Cortex of kidney (tissue), 1 donor: Measurements from ENCODE around the gene SLC25A2.

Experiments used
- DNase-seq: peaks from one replicate; lab custom pipeline; 2025; lab: John Stamatoyannopoulos, UW

SLC25A2 gene

DNA sequence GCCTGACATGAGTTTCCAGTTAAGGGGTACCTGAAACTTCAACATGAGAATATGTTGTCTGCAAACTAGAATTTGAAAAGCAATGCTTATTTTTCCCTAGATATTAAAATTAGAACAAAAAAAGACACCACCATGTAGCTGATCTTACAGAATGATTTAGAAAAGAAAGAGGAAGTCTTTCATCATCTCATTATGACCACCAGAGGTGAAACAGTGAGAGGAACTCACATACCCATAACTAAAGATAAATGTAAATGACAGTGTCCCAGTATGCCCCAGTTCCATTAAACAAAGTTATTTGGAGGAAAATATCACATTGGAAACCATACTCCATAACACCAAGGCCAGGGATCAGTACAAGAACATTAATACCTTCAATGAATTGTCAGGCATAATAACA is 9.9 kb upstream of the SLC25A2 start:
- no peak for DNase-seq

DNA sequence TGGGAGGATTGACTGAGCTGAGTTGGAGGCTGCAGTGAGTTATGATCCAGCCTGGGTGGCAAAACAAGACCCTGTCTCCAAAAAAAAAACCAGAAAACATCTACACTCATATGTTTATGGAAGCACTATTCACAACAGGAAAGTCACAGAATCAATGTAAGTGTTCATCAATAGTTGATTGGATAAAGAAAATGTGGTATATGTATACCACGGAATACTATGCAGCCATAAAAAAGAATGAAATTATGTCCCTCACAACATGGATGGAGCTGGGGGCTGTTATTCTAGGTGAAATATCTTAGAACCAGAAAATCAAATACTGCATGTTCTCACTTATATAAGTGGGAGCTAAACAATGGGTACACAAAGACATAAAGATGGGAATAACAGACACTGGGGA is 2.8 kb upstream of the SLC25A2 start:
- DNase-seq: no peak

DNA sequence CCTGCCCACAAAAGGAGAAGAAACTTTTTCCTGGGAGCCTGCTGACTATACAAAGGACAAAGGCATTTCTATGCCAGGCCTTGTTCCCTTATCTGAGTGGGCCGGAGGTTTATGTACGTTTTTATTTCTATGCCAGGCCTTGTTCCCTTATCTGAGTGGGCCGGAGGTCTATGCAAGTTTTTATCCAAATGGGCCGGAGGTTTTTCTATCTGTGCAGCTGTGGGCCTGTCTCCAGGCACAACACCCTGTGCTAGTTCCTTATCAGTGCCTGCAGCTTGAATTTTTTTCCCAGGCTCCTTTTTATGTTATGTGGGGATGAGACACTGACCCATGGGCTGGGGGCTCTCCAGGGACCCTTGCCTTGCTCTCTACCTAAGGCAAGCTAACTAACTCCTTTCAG is 5.5 kb downstream of the SLC25A2 start:
- no peak for DNase-seq

DNA sequence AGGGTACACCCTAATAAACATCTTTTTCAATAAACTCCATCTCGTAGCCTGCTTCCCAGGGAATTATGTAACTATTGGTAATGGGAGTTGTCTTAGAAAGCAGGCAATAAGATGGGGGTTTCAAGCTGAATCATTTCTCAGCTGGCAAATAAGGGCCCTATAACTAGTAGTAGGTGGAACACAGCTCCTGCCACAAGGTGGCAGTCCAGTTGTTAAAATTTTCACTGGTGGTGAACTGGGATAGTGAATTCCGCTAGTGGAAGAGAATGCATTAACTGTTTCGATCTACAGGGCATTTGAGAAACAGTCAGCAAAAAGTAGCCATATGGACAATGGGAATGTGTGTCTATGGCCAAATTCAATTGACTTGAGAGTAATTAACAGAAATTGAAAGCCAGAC is 30.9 kb downstream of the SLC25A2 start:
- no peak for DNase-seq

DNA sequence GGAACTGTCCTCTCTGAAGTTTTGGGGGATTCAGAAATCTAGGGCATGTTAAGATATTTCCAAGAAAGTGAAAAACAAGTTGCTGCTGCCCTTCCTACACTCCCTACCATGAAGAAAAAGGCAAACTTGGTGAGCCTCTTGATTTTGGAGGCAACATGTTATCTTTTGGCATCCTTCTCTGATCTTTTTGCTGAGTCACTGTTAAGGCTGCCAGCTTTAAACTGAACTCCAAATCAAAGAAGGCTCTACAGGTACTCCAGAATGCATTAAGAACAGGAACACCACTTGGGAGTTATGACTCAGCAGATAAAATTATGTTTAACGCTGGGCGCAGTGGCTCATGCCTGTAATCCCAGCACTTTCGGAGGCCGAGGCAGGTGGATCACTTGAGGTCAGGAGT is 34.7 kb downstream of the SLC25A2 start:
- DNase-seq: no peak

DNA sequence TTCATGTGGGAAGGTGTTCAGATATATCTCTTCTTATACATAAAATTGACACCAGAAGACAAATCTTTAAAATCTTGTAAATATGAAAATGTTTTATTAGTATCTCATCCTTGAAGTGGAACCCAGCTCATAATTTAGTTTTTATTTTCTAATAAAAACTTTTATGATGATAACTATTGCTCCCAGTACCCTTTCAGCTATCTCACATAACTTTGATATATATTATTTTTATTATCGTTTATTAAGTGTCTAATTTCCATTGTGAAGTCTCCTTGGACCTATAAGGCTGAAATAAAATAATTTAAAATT is 42.7 kb downstream of the SLC25A2 start:
- no peak for DNase-seq

DNA sequence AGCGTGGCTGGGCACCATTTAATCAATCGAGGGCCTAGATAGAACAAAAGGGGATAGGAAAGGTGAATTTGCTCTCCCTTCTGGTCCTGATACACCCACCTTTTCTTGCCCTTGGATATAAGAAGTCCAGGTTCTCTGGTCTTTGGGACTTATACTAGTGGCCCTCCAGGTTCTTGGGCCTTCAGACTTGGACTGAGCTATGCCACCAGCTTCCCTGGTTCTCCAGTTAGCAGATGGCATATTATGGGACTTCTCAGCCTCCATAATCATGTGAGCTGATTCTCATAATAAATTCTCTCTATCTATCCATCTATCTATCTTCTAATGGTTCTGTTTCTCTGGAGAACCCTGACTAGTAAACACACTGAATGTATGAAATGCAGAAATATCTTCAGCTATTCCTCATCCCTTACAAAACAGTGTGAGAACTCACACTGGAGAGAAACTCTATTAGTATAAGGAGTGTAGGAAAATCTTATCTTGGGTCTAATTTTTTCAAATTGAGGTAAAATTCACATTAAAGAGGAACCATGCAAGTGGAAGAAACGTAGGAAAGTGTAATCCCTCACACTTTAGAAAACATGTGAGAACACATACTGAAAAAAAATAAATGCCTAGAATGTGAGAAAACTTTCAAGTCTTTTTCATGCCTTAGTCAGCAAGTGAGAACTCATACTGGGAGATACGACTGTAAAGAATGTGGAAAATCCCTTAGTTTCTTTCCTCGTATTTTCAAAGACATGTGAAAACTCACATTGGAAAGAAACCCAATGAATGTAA is 43.2 kb downstream of the SLC25A2 start:
- DNase-seq: no peak

DNA sequence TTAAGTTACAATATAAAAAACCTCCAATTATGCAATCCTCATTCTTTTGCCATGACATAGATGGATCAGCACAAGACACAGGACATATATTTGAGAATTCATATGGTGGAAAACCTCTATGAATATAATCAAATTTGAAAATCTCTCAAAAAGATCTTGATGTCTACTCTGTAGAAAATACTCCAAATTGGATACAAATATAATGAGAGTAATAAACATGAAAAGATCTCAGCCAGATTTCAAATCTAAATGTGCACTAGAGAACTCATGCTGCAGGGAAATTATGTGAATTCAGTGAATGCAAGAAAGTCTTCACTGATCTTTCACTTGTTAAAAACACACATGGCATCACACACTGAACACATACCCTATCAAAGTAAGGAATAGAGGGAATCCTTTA is 44.9 kb downstream of the SLC25A2 start:
- no peak for DNase-seq

DNA sequence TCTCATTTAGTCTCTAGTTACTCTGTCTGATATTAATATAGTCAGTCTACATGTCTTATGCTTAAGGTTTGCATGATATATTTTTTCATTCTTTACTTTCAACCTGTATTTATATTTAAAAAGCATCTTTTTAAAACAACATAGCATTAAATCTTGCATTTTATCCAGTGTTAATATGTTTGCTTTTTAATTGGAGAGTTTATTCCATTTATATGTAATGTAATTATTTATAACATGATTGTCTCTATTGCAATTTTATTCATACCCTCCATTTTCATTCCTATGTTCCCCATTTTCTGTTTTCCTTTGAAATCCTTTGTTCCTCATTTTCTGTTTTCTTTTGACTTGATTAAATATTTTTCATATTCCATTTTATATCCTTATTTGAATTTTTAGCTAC is 45.4 kb downstream of the SLC25A2 start:
- no peak for DNase-seq
